Right lobe of liver (tissue), 4 donors: ENCODE data around the gene CCDC196.

Experiments used
- CTCF ChIP-seq, 4 donors: fragments of 200-600 bp in 3 of 4; fragments of 450-650 bp in 1 of 4; IDR thresholded peaks; one replicate each; pipeline versions ENCODE4 v1.5.1 to v1.8.0; 2016 to 2022; ENCODE audit warnings: antibody characterized with exemption in 4 of 4, mild to moderate bottlenecking in 2 of 4
- POLR2A ChIP-seq: fragments of 450-650 bp; IDR thresholded peaks from one replicate; pipeline ENCODE4 v1.6.1; 2017; ENCODE audit warnings: antibody characterized with exemption, mild to moderate bottlenecking
- donor health status: DM: no; HTN: no; CAD: no.
- donor health status: DM: no; HTN: no; CAD: no.
- donor health status: DM: no; HTN: yes; CAD: no.

- no peak for TF ChIP-seq CTCF (IDR thresholded peaks at IDR 0.05)
- TF ChIP-seq POLR2A = no peak
These were observed 45.4 kb upstream of the CCDC196 start for GRCh38 chr14:66440801-66441200.
